Occipital lobe (tissue), 2 donors: ENCODE data around the gene SBNO2. TPM values are rescaled to one million over a fixed set of nuclear protein-coding genes. Genes with fewer than 3 reads are reported as not detected.

Experiments used
- DNase-seq: peaks from one replicate; lab custom pipeline; 2025; lab: John Stamatoyannopoulos, UW
- total RNA-seq: library from RNA; depleted of rRNA; stranded (reverse); fragments of >200 nt; gene quantifications from one replicate; pipeline ENCODE4 v1.2.3, GENCODE V29; 2014

SBNO2 gene
- total RNA-seq, 1 donor from 2014 or later, result 4.2 TPM

DNA sequence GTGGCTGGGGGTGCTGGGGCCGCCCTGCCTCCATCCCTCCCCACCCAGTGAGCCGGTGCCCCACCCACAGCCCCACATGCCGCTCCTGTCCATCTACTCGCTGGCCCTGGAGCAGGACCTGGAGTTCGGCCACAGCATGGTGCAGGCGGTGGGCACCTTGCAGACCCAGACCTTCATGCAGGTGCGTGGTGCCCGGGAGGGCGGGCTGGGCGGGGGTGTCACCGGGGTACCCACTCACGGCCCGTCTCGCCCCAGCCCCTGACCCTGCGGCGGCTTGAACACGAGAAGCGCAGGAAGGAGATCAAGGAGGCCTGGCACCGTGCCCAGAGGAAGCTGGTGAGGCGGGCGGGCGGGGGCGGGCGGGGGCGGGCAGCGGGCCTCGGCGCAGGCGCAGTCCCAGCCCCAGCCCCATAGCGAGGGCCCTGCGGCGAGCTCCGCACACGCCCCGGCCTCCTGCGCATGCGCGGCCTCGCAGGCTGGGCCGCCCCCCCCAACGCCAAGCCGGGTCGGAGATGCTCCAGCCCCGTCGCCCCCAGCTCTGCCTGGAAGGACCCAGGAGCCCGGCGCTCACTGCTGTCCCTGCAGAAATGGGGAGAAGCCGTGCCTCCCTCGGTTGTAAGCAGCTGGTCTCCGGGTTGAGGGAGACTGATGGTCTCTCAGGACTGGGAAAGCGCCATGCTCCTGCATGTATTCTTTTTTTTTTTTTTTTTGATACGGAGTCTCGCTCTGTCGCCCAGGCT is 99.4 kb downstream of the SBNO2 start:
- no peak for DNase-seq

- DNase-seq, result no peak
Measured at GRCh38 chr19:1073956-1074517, 100.0 kb downstream of the SBNO2 start.

- DNase-seq, result no peak
Measured at GRCh38 chr19:1073063-1073955, 100.8 kb downstream of the SBNO2 start.

DNA sequence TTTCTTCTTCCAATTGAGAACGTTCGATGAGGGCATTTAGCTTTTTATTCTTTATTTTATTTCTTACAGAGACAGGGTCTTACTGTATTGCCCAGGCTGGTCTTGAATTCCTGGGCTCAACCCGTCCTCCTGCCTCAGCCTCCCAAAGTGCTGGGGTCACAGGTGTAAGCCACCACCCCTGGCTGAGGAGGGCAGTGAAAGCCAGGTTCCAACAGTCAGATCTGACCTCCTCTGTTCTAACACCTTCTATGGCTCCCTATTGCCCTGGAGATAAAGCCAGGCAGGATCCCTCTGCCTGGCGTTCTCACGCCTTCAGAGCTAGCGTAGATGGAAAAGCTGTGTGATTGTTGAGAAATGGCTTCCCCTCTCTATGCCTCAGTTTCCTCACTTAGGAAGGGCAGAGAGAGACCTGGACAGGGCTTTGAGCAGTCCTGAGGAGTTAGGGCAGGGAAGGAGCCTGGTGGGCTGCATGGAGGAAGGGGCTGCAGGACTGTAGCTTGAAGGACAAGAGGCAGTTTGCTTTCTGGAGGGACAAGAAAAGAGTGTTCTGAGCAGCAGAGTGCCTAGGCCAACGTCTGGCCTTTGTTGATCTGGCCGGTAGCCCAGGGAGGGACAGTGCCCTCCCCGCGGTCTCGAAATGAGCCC is 101.6 kb downstream of the SBNO2 start:
- DNase-seq, result no peak

DNA sequence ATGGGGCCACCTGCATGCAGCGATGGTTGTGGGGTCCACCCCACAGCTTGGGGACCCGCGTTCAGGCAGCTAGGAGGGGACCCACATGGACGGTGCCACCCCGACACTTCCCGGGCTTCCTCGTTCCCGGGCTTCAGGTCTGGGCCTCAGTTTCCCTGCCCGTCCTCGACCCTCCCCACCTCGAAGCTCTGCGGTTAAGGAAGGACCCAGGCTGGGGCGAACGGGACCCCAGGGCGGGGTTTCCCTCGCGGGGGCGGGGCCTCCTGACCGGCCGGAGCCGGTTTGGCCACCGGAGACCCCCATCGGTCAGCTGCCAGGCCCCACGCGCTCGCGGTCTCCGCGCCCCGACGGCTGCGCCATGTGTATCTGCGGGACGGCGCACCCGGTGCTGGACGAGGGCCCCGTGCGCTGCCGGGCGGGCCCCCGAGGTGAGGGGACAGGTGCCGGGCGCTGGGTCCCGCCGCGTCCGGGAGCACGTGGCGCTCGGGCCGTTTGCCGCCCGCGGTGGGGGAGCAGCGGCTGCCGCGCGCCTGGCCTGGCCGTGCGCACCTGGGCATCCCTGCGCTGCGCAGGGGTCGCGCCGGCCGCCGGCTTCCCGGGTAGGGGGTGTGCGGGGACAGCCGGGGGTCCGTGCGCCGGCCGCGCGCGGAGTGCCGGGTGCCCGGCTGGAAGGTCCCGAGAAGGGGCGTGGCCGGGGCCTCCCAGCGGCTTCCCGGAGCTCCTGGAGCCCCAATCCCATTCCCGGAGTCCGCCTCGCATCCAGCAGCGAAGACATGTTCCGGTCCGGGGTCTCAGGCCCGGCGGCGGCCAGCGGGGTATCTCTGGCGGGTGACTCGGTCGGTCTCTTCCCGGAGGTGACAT is 102.9 kb downstream of the SBNO2 start:
- no peak for DNase-seq

GRCh38 chr19:1070576-1070930 is 103.5 kb downstream of the SBNO2 start:
- DNase-seq, result no peak

- no peak for DNase-seq
Measured at GRCh38 chr19:1069009-1069779, 104.9 kb downstream of the SBNO2 start.

GRCh38 chr19:1068009-1069001 is 105.8 kb downstream of the SBNO2 start:
- no peak for DNase-seq

DNA sequence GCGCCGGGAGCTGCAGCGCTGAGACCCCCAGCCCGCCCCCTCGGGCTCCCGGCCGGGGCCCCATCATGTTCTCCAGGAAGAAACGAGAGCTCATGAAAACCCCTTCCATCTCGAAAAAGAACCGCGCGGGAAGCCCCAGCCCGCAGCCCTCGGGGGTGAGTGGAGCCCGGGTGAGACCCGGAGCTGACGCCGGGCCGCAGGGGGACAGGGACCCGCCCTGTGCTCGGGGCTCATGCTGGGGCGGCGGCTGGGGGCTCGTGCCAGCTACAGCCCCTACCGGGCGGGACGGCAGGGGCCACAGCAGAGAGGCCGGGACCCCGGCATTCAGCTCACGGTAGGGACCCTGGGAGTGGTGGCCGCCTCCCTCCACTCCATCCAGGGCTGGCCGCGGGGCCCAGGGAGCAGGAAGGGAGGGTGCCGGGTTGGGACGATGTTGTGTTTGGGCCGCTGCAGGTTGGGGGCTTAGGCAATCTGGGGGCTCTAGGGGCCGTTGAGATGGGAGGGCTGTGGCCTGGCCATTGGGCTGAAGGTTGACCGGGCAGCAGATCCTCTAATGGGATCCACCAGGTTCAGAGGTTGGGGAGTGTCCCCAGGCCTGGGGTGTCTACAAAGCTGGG is 106.6 kb downstream of the SBNO2 start:
- no peak for DNase-seq

- no peak for DNase-seq
Measured at GRCh38 chr19:1066748-1067340, 107.2 kb downstream of the SBNO2 start, which contains the start of gene ARHGAP45. ARHGAP45 (plus strand) TSS chr19:1067167; CDS start chr19:1067406, 239 bp downstream.

GRCh38 chr19:1066251-1066747 is 107.8 kb downstream of the SBNO2 start:
- DNase-seq, result no peak

GRCh38 chr19:1065606-1066109 is 108.4 kb downstream of the SBNO2 start:
- DNase-seq, result no peak

DNA sequence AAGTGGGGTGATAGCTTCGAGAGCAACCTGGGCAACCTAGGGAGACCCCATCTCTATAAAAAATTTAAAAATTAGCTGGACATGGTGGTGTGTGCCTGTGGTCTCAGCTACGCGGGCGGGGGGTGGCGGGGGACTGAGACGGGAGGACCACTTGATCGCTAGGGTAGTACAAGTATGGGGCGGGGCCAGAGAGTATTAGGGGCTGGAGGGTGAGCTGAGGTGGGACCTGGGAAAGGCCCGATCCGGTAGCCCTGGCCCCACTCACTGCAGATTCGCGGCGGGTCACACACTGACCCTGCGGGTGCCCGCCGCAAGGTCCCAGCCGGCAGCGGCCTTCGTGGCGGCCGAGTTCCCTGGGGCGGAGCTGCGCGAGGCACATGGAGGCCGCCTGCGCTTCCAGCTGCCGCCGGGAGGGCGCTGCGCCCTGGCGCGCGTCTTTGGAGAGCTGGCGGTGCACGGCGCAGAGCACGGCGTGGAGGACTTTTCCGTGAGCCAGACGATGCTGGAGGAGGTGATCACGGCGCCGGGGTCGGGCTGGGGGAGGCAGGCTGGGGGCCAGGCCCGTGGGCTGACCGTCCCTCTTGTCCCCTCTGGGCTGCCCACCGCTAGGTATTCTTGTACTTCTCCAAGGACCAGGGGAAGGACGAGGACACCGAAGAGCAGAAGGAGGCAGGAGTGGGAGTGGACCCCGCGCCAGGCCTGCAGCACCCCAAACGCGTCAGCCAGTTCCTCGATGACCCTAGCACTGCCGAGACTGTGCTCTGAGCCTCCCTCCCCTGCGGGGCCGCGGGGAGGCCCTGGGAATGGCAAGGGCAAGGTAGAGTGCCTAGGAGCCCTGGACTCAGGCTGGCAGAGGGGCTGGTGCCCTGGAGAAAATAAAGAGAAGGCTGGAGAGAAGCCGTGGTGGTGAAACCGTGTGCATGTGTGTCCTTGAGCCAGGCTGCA is 109.1 kb downstream of the SBNO2 start:
- DNase-seq, result no peak

DNA sequence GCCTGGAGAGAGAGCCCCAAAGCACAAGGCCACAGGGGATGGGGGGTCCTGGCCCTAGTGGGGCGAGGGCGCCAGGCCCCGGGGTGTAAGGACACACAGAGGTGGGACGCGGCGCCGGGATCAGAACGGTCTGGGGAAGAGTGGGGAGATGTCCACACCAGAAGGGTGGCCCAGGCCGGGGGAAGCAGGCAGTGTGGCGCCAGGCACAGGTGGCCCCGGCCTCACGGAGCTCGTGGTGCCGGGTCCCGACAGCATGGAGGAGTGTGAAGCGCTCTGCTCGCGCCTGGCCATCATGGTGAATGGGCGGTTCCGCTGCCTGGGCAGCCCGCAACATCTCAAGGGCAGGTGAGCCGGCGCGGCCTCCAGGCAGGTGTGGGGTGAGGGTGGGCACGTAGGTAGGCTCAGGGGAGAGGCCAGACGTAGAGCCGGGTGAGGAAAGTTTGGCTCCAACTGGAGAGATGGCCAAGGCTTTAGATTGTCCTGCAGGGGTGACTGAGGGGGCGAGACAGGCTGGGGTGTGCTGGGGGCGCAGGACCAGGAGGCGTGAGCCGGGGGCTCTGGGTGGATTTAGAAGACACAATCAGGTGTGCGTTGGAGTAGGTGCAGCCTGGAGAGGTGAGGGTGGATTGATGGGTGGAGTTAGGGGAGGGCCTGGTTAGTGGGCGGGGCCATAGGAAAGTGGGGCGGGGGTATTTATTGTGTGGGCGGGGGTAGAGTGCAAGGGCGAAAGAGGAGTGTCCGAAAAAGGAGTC is 110.0 kb downstream of the SBNO2 start:
- DNase-seq, result no peak

- no peak for DNase-seq
Measured at GRCh38 chr19:1063030-1063908, 110.8 kb downstream of the SBNO2 start.
